GM12878 (cell line): ENCODE results near the gene CSTA. TPM values are rescaled to one million over a fixed set of nuclear protein-coding genes. Genes with fewer than 3 reads are reported as not detected.

ENCODE experiments used
- ATF7 ChIP-seq: fragments of 450-650 bp; IDR thresholded peaks from 2 replicates; pipeline ENCODE4 v1.6.1; 2016; ENCODE audit warnings: low read depth, mild to moderate bottlenecking
- BRCA1 ChIP-seq: IDR thresholded peaks from 2 replicates; pipeline ENCODE4 v1.6.1; 2011; ENCODE audit warnings: low read depth, low read length, improper control_type of control experiment
- EED ChIP-seq: sonication (generic); IDR thresholded peaks from 2 replicates; pipeline ENCODE4 v1.6.1; 2016; ENCODE audit warnings: antibody characterized with exemption, low read depth
- ESRRA ChIP-seq: IDR thresholded peaks from 2 replicates; pipeline ENCODE4 v1.6.1; 2012; ENCODE audit warnings: mild to moderate bottlenecking, low read length, improper control_type of control experiment
- IRF3 ChIP-seq: fragments of 450-650 bp; IDR thresholded peaks from 2 replicates; pipeline ENCODE4 v1.6.1; 2014; ENCODE audit warnings: mild to moderate bottlenecking
- NFYA ChIP-seq: IDR thresholded peaks from 2 replicates; pipeline ENCODE4 v1.6.1; 2011; ENCODE audit warnings: low read depth, mild to moderate bottlenecking, low read length, improper control_type of control experiment, borderline replicate concordance
- PBX3 ChIP-seq: IDR thresholded peaks from 2 replicates; pipeline ENCODE4 v1.6.1; 2011; ENCODE audit warnings: mild to moderate bottlenecking, low read depth, low read length, moderate library complexity; ENCODE audit not compliant: insufficient replicate concordance
- PML ChIP-seq: IDR thresholded peaks from 2 replicates; pipeline ENCODE4 v1.6.1; 2012; ENCODE audit warnings: low read length, inconsistent platforms
- PRDM15 ChIP-seq: fragments of 450-650 bp; formaldehyde crosslinking; IDR thresholded peaks from 2 replicates; pipeline ENCODE4 v1.4.0; 2020; ENCODE audit warnings: mild to moderate bottlenecking, moderate library complexity
- SIN3A ChIP-seq: IDR thresholded peaks from 2 replicates; pipeline ENCODE4 v1.6.1; 2012; ENCODE audit warnings: low read depth, low read length, improper control_type of control experiment
- SREBF1 ChIP-seq: IDR thresholded peaks from 2 replicates; pipeline ENCODE4 v1.6.1; 2012; ENCODE audit warnings: mild to moderate bottlenecking, low read length
- STAT3 ChIP-seq: IDR thresholded peaks from 2 replicates; pipeline ENCODE4 v1.6.1; 2011; ENCODE audit warnings: low read depth, low read length, improper control_type of control experiment
- polyA plus RNA-seq, 11 experiments: library from polyadenylated mRNA; depleted of rRNA in 4 of 11; unstranded in 6 of 11; stranded (reverse) in 5 of 11; fragments of >200 nt; fragmentation: Nextera tagmentation in 4 of 11; fragmentation: Illumina TruSeq in 1 of 11; extraction: Ambion mirVana in 4 of 11; extraction: Trizol in 1 of 11; gene quantifications; 1 replicate in 1 of 11; 2 replicates in 10 of 11; pipeline versions ENCODE4 v1.2.1 to v1.2.3, GENCODE V29; 2011 to 2016; ENCODE audit warnings: inconsistent platforms in 2 of 11, missing spikeins in 2 of 11, low read depth in 1 of 11
- total RNA-seq, 4 experiments: library from RNA; depleted of rRNA in 3 of 4; stranded (reverse); fragments of >200 nt in 3 of 4; fragmentation: Illumina TruSeq in 1 of 4; extraction: Trizol in 1 of 4; gene quantifications; 2 replicates each; pipeline versions ENCODE4 v1.2.1 to v1.2.3, GENCODE V29; 2013 to 2021

The CSTA gene
- total and polyA plus RNA-seq, 10 of the 15 experiments (the other 5 are each of a cell fraction or from before 2014, with no cell fraction given) = 1.8 to 6.7 (median 3.4) TPM

- no peak for TF ChIP-seq PBX3
- no peak for TF ChIP-seq PML
- no peak for TF ChIP-seq EED
- TF ChIP-seq IRF3 = no peak
- TF ChIP-seq BRCA1 = no peak
- no peak for TF ChIP-seq NFYA
- no peak for TF ChIP-seq SIN3A
- TF ChIP-seq ESRRA = no peak
- TF ChIP-seq PRDM15 (CRISPR knock-in tag) = no peak
- no peak for TF ChIP-seq SREBF1
- TF ChIP-seq STAT3 = no peak
- no peak for TF ChIP-seq ATF7
These were observed 721 bp downstream of the CSTA start (continued) for GRCh38 chr3:122325769-122326168.
